ENCODE results near the gene HOXA7. TPM values are rescaled to one million over a fixed set of nuclear protein-coding genes. Genes with fewer than 3 reads are reported as not detected.

HOXA7 gene
- polyA plus RNA-seq, 1 of the 3 experiments (the other 2 are of a cell fraction) = not detected

GRCh38 chr7:27174874-27175625 is 18.6 kb upstream of the HOXA7 start:
- Histone ChIP-seq H3K27ac (ENCODE audit: low read depth in 2 of 2, low read length in 1 of 2) (no peak overlapping the region), H3K9me3 (no peaks in the 10 kb centered on the region), H3K4me2 (no peak overlapping the region), H3K4me3 (ENCODE audit: low read depth in 2 of 2, low read length in 1 of 2) (no peak overlapping the region), H3K9me2 (no peaks in the 10 kb centered on the region), H3F3A (replicated peaks; ENCODE audit: insufficient read depth) (peaks cover 7% of the 10 kb centered on the region), H3K36me3 (replicated peaks in 1 of 2; ENCODE audit: control insufficient read depth in 1 of 2, insufficient read depth in 2 of 2, low read length in 1 of 2) (no peaks in the 10 kb centered on the region), H3K27me3 (ENCODE audit: insufficient read depth) (peaks cover 99% of the 10 kb centered on the region), H2AFZ (ENCODE audit: low read depth) (no peak overlapping the region), H3K9ac (no peak overlapping the region), H4K20me1 (ENCODE audit: insufficient read depth) (0 out of 2 replicates have a peak, but pooled peaks cover 7% of the 10 kb centered on the region), H3K4me1 (ENCODE audit: control insufficient read depth in 1 of 2, insufficient read depth in 2 of 2, low read depth in 1 of 2, low read length in 1 of 2) (peaks cover 0 to 4% of the 10 kb centered on the region in 2 experiments; a peak in 1 of 4 replicates), H3K79me2 (ENCODE audit: insufficient read depth) (no peaks in the 10 kb centered on the region)
- 23% methylated on average over 12 of the region's 12 CpGs for WGBS (ENCODE audit: low lambda C conversion rate)
- DNase-seq = no peak
- TF ChIP-seq EZH2phosphoT487 (IDR thresholded peaks at IDR 0.05; ENCODE audit: borderline replicate concordance, low read depth) = no peak
- TF ChIP-seq FOXM1 (IDR thresholded peaks at IDR 0.05; ENCODE audit: low read depth) = no peak
- no peak for TF ChIP-seq IRF3 (IDR thresholded peaks at IDR 0.05; ENCODE audit: low read depth, low read length)
- TF ChIP-seq TEAD4 (IDR thresholded peaks at IDR 0.05; ENCODE audit: borderline replicate concordance, insufficient read depth) = no peak
- no peak for TF ChIP-seq JUND (IDR thresholded peaks at IDR 0.05)
- no peak for TF ChIP-seq CHD2 (IDR thresholded peaks at IDR 0.05; ENCODE audit: low read length, partially characterized antibody)
- no peak for TF ChIP-seq POLR2AphosphoS5 (IDR thresholded peaks at IDR 0.05; ENCODE audit: low read depth, low read length)
- no peak for TF ChIP-seq RFX5 (IDR thresholded peaks at IDR 0.05; ENCODE audit: low read length)
- no peak for TF ChIP-seq NRF1 (IDR thresholded peaks at IDR 0.05; ENCODE audit: low read depth, low read length)
- no peak for TF ChIP-seq YY1 (IDR thresholded peaks at IDR 0.05; ENCODE audit: low read depth)
- TF ChIP-seq MEF2A (IDR thresholded peaks at IDR 0.05; ENCODE audit: borderline replicate concordance, low read depth) = no peak
- no peak for TF ChIP-seq MXI1 (IDR thresholded peaks at IDR 0.05; ENCODE audit: low read depth, low read length)
- no peak for TF ChIP-seq GABPA (IDR thresholded peaks at IDR 0.05; ENCODE audit: low read depth)
- TF ChIP-seq REST (IDR thresholded peaks at IDR 0.05; ENCODE audit: low read depth, low read length) = no peak
- no peak for TF ChIP-seq RXRA (IDR thresholded peaks at IDR 0.05; ENCODE audit: borderline replicate concordance, low read depth)
- TF ChIP-seq RAD21 (IDR thresholded peaks at IDR 0.05; ENCODE audit: low read length) = no peak
- CTCF ChIA-PET = interaction anchor here (0.9 to 12.3 kb wide), 13 partner anchors 8 to 860 kb away, joined by 3 to 205 read pairs (median 4); partner anchors contain the start of genes HOXA11, HOXA3, HOXA5 and HOXA9
- POLR2A ChIA-PET = no interaction called here

Data from SK-N-SH (cell line).